Measurements from ENCODE around the gene ESYT3.
"Not testable (repeated sequence)": the region's sequence is repeated elsewhere in the genome, so short reads cannot be mapped to it uniquely, and the experiment has no call there.

ESYT3 gene

GRCh38 chr3:138412821-138413551, 21.4 kb upstream of the ESYT3 start:
- DNase-seq: no peak

GRCh38 chr3:138416236-138416635, 18.2 kb upstream of the ESYT3 start:
- DNase-seq: not testable (repeated sequence)

GRCh38 chr3:138417559-138417982, 16.8 kb upstream of the ESYT3 start:
- DNase-seq: peak; percentile 66

GRCh38 chr3:138418601-138419206, 15.7 kb upstream of the ESYT3 start:
- no peak for DNase-seq

- no peak for DNase-seq
Measured at GRCh38 chr3:138423316-138423715, 11.1 kb upstream of the ESYT3 start.

GRCh38 chr3:138424323-138424722, 10.1 kb upstream of the ESYT3 start:
- no peak for DNase-seq

- DNase-seq: no peak
Measured at GRCh38 chr3:138426211-138426610, 8.2 kb upstream of the ESYT3 start.

- not testable (repeated sequence) for DNase-seq
Measured at GRCh38 chr3:138426754-138427153, 7.7 kb upstream of the ESYT3 start.

GRCh38 chr3:138429665-138430064, 4.8 kb upstream of the ESYT3 start:
- DNase-seq: no peak

GRCh38 chr3:138432576-138433240, 1.7 kb upstream of the ESYT3 start:
- no peak for DNase-seq

- DNase-seq: no peak
Measured at GRCh38 chr3:138433892-138434275, 532 bp upstream of the ESYT3 start.

- DNase-seq: no peak
Measured at GRCh38 chr3:138434875-138435772, 708 bp downstream of the ESYT3 start.

GRCh38 chr3:138435840-138436239, 1.4 kb downstream of the ESYT3 start:
- DNase-seq: no peak

GRCh38 chr3:138437281-138437680, 2.9 kb downstream of the ESYT3 start:
- no peak for DNase-seq

GRCh38 chr3:138438896-138439295, 4.5 kb downstream of the ESYT3 start:
- no peak for DNase-seq

GRCh38 chr3:138439646-138440045, 5.2 kb downstream of the ESYT3 start:
- no peak for DNase-seq

GRCh38 chr3:138440121-138440521, 5.7 kb downstream of the ESYT3 start:
- no peak for DNase-seq

- DNase-seq: no peak
Measured at GRCh38 chr3:138440596-138440995, 6.2 kb downstream of the ESYT3 start.

- no peak for DNase-seq
Measured at GRCh38 chr3:138441256-138441655, 6.8 kb downstream of the ESYT3 start.

- DNase-seq: no peak
Measured at GRCh38 chr3:138441742-138442141, 7.3 kb downstream of the ESYT3 start.

GRCh38 chr3:138442433-138442832, 8.0 kb downstream of the ESYT3 start:
- no peak for DNase-seq

GRCh38 chr3:138443091-138443490, 8.7 kb downstream of the ESYT3 start:
- DNase-seq: no peak

All from CD4-positive, alpha-beta T cell treated with Interleukin-6 for 4 hours (primary cell).